Thoracic aorta (tissue), 2 donors: Measurements from ENCODE around the gene DCAKD. TPM values are rescaled to one million over a fixed set of nuclear protein-coding genes. Genes with fewer than 3 reads are reported as not detected.

ENCODE experiments used
- ATAC-seq: fragments of 150-250 bp; one replicate; pipeline ENCODE4 v1.8.0; 2017; ENCODE audit warnings: low read depth; ENCODE audit not compliant: insufficient number of reproducible peaks, low FRiP score
- DNase-seq: peaks from one replicate; pipeline ENCODE4 v3.0.0-alpha.2; 2020; ENCODE audit warnings: low spot score
- H3K27ac ChIP-seq, 2 donors: fragments of 200-600 bp; sonication (generic); 1 replicate in 1 of 2; 2 replicates in 1 of 2; pipeline ENCODE4 v1.5.1; 2016; ENCODE audit warnings: mild to moderate bottlenecking in 2 of 2, moderate library complexity in 2 of 2
- H3K27me3 ChIP-seq: fragments of 200-600 bp; sonication (generic); replicated peaks from 2 replicates; pipeline ENCODE4 v1.6.0; 2016; ENCODE audit warnings: mild to moderate bottlenecking; ENCODE audit not compliant: insufficient read depth
- H3K36me3 ChIP-seq: fragments of 200-600 bp; sonication (generic); one replicate; pipeline ENCODE4 v1.5.1; 2016
- H3K4me1 ChIP-seq, 2 donors: fragments of 200-600 bp; sonication (generic); 1 replicate in 1 of 2; 2 replicates in 1 of 2; pipeline versions ENCODE4 v1.5.1 to v1.6.0; 2016; ENCODE audit warnings: low read depth in 2 of 2, mild to moderate bottlenecking in 1 of 2; ENCODE audit not compliant: control insufficient read depth in 1 of 2
- H3K4me3 ChIP-seq: fragments of 200-600 bp; sonication (generic); 2 replicates; pipeline ENCODE4 v1.5.1; 2016; ENCODE audit warnings: mild to moderate bottlenecking
- H3K9me3 ChIP-seq: fragments of 200-600 bp; sonication (generic); 2 replicates; pipeline ENCODE4 v1.5.1; 2016
- CTCF ChIP-seq: fragments of 200-600 bp; sonication (generic); IDR thresholded peaks from one replicate; pipeline ENCODE4 v1.5.1; 2019; ENCODE audit warnings: antibody characterized with exemption
- total RNA-seq, 2 donors: library from RNA; depleted of rRNA; stranded (reverse); fragments of >200 nt; gene quantifications; one replicate each; pipeline versions ENCODE4 v1.1.0 to v1.2.3, GENCODE V29; 2016

Gene DCAKD
- total RNA-seq, 2 donors from 2014 or later: 34.6 to 56.5 TPM

- Histone ChIP-seq H3K4me3 (no peak overlapping the region), H3K36me3 (peaks cover 21% of the 10 kb centered on the region), H3K27me3 (no peaks in the 10 kb centered on the region), H3K4me1 (peaks cover 56 to 77% of the 10 kb centered on the region in 2 donors), H3K9me3 (no peaks in the 10 kb centered on the region), H3K27ac (peak overlapping the region; percentile 91 to 97)
- TF ChIP-seq CTCF: no peak
- no peak for DNase-seq
- no peak for ATAC-seq
Observed at GRCh38 chr17:45088741-45089140, 37.3 kb upstream of the DCAKD start.

- peaks cover 49 to 70% of the 10 kb centered on the region in 2 donors for H3K4me1 ChIP-seq
- H3K27ac ChIP-seq: peak overlapping the region; percentile 91 to 97
- no peak for TF ChIP-seq CTCF
- no peak overlapping the region for H3K4me3 ChIP-seq
- no peaks in the 10 kb centered on the region for H3K27me3 ChIP-seq
- peaks cover 24% of the 10 kb centered on the region for H3K36me3 ChIP-seq
- no peak for DNase-seq
- no peak for ATAC-seq
- no peaks in the 10 kb centered on the region for H3K9me3 ChIP-seq
Observed at GRCh38 chr17:45087978-45088377, 36.5 kb upstream of the DCAKD start.

- peaks cover 47 to 66% of the 10 kb centered on the region in 2 donors for H3K4me1 ChIP-seq
- ATAC-seq: peak; percentile 45
- no peaks in the 10 kb centered on the region for H3K9me3 ChIP-seq
- no peak for DNase-seq
- no peaks in the 10 kb centered on the region for H3K27me3 ChIP-seq
- TF ChIP-seq CTCF: no peak
- H3K36me3 ChIP-seq: peaks cover 28% of the 10 kb centered on the region
- H3K4me3 ChIP-seq: no peak overlapping the region
- peak overlapping the region; percentile 91 to 97 for H3K27ac ChIP-seq
Observed at GRCh38 chr17:45087504-45087975, 36.1 kb upstream of the DCAKD start.

- H3K4me1 ChIP-seq: peaks cover 41 to 60% of the 10 kb centered on the region in 2 donors
Observed at GRCh38 chr17:45086865-45087503, 35.6 kb upstream of the DCAKD start.

GRCh38 chr17:45086391-45086790, 35.0 kb upstream of the DCAKD start:
- no peaks in the 10 kb centered on the region for H3K27me3 ChIP-seq
- DNase-seq (no peak), ATAC-seq (no peak)
- TF ChIP-seq CTCF: no peak
- H3K4me1 ChIP-seq: peaks cover 35 to 55% of the 10 kb centered on the region in 2 donors
- peaks cover 39% of the 10 kb centered on the region for H3K36me3 ChIP-seq
- H3K4me3 ChIP-seq: no peak overlapping the region
- H3K27ac ChIP-seq: peak overlapping the region; percentile 91 to 97
- H3K9me3 ChIP-seq: no peaks in the 10 kb centered on the region

More at GRCh38 chr17:45086865-45087503, 35.6 kb upstream of the DCAKD start:
- Histone ChIP-seq H3K9me3 (no peaks in the 10 kb centered on the region), H3K27me3 (no peaks in the 10 kb centered on the region), H3K4me3 (no peak overlapping the region), H3K36me3 (peaks cover 34% of the 10 kb centered on the region), H3K27ac (peak overlapping the region; percentile 91 to 97)
- no peak for TF ChIP-seq CTCF
- DNase-seq (no peak), ATAC-seq (no peak)
